ENCODE measurements around the gene KRT72. TPM values are rescaled to one million over a fixed set of nuclear protein-coding genes. Genes with fewer than 3 reads are reported as not detected.

The KRT72 gene
- polyA plus RNA-seq, 1 donor from 2014 or later = not detected

DNA sequence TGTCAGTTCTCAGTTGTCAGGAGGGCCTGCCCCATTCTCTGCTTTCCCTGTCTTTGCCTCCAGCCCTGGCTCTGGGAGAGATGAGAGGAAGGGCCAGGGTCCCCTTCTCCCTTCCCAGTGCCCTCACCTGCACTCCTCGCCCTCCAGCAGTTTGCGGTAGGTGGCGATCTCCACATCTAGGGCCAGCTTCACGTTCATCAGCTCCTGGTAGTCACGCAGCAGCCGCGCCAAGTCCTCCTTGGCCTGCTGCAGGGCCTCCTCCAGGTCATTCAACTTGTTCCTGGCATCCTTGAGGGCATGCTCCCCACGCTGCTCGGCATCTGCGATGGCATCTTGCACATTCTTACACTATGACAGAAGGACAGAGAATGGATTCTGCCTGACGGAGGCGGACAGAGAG is 45.4 kb upstream of the KRT72 start:
- no peaks in the 10 kb centered on the region for H4K20me1 ChIP-seq (ENCODE audit: insufficient read depth)
- no peaks in the 10 kb centered on the region for H3K9me2 ChIP-seq (ENCODE audit: insufficient read depth, low read length)
- TF ChIP-seq, protein P1, sequence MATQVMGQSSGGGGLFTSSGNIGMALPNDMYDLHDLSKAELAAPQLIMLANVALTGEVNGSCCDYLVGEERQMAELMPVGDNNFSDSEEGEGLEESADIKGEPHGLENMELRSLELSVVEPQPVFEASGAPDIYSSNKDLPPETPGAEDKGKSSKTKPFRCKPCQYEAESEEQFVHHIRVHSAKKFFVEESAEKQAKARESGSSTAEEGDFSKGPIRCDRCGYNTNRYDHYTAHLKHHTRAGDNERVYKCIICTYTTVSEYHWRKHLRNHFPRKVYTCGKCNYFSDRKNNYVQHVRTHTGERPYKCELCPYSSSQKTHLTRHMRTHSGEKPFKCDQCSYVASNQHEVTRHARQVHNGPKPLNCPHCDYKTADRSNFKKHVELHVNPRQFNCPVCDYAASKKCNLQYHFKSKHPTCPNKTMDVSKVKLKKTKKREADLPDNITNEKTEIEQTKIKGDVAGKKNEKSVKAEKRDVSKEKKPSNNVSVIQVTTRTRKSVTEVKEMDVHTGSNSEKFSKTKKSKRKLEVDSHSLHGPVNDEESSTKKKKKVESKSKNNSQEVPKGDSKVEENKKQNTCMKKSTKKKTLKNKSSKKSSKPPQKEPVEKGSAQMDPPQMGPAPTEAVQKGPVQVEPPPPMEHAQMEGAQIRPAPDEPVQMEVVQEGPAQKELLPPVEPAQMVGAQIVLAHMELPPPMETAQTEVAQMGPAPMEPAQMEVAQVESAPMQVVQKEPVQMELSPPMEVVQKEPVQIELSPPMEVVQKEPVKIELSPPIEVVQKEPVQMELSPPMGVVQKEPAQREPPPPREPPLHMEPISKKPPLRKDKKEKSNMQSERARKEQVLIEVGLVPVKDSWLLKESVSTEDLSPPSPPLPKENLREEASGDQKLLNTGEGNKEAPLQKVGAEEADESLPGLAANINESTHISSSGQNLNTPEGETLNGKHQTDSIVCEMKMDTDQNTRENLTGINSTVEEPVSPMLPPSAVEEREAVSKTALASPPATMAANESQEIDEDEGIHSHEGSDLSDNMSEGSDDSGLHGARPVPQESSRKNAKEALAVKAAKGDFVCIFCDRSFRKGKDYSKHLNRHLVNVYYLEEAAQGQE (IDR thresholded peaks at IDR 0.05; ENCODE audit: borderline replicate concordance) = no peak
- no peak for TF ChIP-seq EZH2 (IDR thresholded peaks at IDR 0.05; ENCODE audit: borderline replicate concordance, insufficient read depth, low read length, poor library complexity, severe bottlenecking)
- TF ChIP-seq SMC3 (conservative IDR thresholded peaks at IDR 0.05; ENCODE audit: poor library complexity) = no peak
- TF ChIP-seq MXI1 (conservative IDR thresholded peaks at IDR 0.05; ENCODE audit: poor library complexity, severe bottlenecking) = no peak
- TF ChIP-seq, protein P2, sequence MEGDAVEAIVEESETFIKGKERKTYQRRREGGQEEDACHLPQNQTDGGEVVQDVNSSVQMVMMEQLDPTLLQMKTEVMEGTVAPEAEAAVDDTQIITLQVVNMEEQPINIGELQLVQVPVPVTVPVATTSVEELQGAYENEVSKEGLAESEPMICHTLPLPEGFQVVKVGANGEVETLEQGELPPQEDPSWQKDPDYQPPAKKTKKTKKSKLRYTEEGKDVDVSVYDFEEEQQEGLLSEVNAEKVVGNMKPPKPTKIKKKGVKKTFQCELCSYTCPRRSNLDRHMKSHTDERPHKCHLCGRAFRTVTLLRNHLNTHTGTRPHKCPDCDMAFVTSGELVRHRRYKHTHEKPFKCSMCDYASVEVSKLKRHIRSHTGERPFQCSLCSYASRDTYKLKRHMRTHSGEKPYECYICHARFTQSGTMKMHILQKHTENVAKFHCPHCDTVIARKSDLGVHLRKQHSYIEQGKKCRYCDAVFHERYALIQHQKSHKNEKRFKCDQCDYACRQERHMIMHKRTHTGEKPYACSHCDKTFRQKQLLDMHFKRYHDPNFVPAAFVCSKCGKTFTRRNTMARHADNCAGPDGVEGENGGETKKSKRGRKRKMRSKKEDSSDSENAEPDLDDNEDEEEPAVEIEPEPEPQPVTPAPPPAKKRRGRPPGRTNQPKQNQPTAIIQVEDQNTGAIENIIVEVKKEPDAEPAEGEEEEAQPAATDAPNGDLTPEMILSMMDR (IDR thresholded peaks at IDR 0.05; ENCODE audit: poor library complexity, severe bottlenecking) = no peak
- TF ChIP-seq RAD21 (conservative IDR thresholded peaks at IDR 0.05) = no peak
- TF ChIP-seq POLR2AphosphoS5 (IDR thresholded peaks at IDR 0.05) = no peak
- no peak for TF ChIP-seq EP300 (conservative IDR thresholded peaks at IDR 0.05; ENCODE audit: poor library complexity, severe bottlenecking)
- no peak for TF ChIP-seq TAF1 (IDR thresholded peaks at IDR 0.05; ENCODE audit: low read depth)
- no peak overlapping the region for H3K27ac ChIP-seq (ENCODE audit: low read length)
- H3K36me3 ChIP-seq (ENCODE audit: insufficient read depth, low read length) = no peaks in the 10 kb centered on the region
- no peaks in the 10 kb centered on the region for H3F3A ChIP-seq (ENCODE audit: insufficient read depth, low read length, poor library complexity, severe bottlenecking)
- H3K9me3 ChIP-seq (ENCODE audit: low read length) = no peaks in the 10 kb centered on the region
- H2AFZ ChIP-seq (ENCODE audit: low read depth, low read length) = no peak overlapping the region
- no peaks in the 10 kb centered on the region for H3K79me2 ChIP-seq (replicated peaks; ENCODE audit: insufficient read depth, low read length)
- no peak overlapping the region for H3K9ac ChIP-seq (ENCODE audit: low read length)
- H3K27me3 ChIP-seq (ENCODE audit: insufficient read depth, low read depth, low read length) = no peaks in the 10 kb centered on the region
- no peak overlapping the region for H3K4me2 ChIP-seq (ENCODE audit: low read length)
- no peak overlapping the region for H3K4me3 ChIP-seq (ENCODE audit: low read length)

DNA sequence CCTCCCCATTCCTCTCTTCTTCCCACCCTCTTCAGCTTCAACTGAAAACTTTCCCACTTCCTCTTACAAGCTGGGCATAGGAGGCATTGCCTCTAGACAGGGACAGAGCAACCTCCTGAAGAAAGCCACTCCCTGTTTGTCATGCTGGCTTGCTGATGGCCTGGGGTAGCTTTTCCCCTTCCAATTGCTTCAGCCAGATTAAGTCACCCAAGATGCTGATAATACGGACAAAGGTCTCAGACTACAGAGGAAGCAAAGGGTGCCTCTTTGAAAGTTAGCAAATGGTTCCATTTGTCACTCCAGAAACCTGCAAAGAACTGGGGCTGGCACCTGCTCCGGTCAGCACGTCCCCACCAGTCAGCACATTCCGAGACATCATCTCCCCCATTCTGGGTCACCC is 44.7 kb upstream of the KRT72 start:
- H3K27me3 ChIP-seq (ENCODE audit: insufficient read depth, low read depth, low read length) = no peaks in the 10 kb centered on the region
- no peaks in the 10 kb centered on the region for H3K9me3 ChIP-seq (ENCODE audit: low read length)
- no peak overlapping the region for H3K27ac ChIP-seq (ENCODE audit: low read length)
- no peak overlapping the region for H3K4me2 ChIP-seq (ENCODE audit: low read length)
- no peaks in the 10 kb centered on the region for H3K9me2 ChIP-seq (ENCODE audit: insufficient read depth, low read length)
- no peaks in the 10 kb centered on the region for H4K20me1 ChIP-seq (ENCODE audit: insufficient read depth)
- H3K36me3 ChIP-seq (ENCODE audit: insufficient read depth, low read length) = no peaks in the 10 kb centered on the region
- no peaks in the 10 kb centered on the region for H3K79me2 ChIP-seq (replicated peaks; ENCODE audit: insufficient read depth, low read length)
- no peak overlapping the region for H3K9ac ChIP-seq (ENCODE audit: low read length)
- no peaks in the 10 kb centered on the region for H3F3A ChIP-seq (ENCODE audit: insufficient read depth, low read length, poor library complexity, severe bottlenecking)
- no peak for TF ChIP-seq EZH2 (IDR thresholded peaks at IDR 0.05; ENCODE audit: borderline replicate concordance, insufficient read depth, low read length, poor library complexity, severe bottlenecking)
- TF ChIP-seq MXI1 (conservative IDR thresholded peaks at IDR 0.05; ENCODE audit: poor library complexity, severe bottlenecking) = no peak
- TF ChIP-seq, protein P2 (IDR thresholded peaks at IDR 0.05; ENCODE audit: poor library complexity, severe bottlenecking) = no peak
- TF ChIP-seq SMC3 (conservative IDR thresholded peaks at IDR 0.05; ENCODE audit: poor library complexity) = no peak
- TF ChIP-seq POLR2AphosphoS5 (IDR thresholded peaks at IDR 0.05) = no peak
- TF ChIP-seq TAF1 (IDR thresholded peaks at IDR 0.05; ENCODE audit: low read depth) = no peak
- no peak for TF ChIP-seq RAD21 (conservative IDR thresholded peaks at IDR 0.05)
- no peak for TF ChIP-seq EP300 (conservative IDR thresholded peaks at IDR 0.05; ENCODE audit: poor library complexity, severe bottlenecking)
- TF ChIP-seq, protein P1 (IDR thresholded peaks at IDR 0.05; ENCODE audit: borderline replicate concordance) = no peak
- H3K4me3 ChIP-seq (ENCODE audit: low read length) = no peak overlapping the region
- H2AFZ ChIP-seq (ENCODE audit: low read depth, low read length) = no peak overlapping the region
